ENCODE results near the gene VMP1. TPM values are rescaled to one million over a fixed set of nuclear protein-coding genes. Genes with fewer than 3 reads are reported as not detected.

Gene VMP1
- total RNA-seq, 2 experiments from 2014 or later = 29.2 to 38.0 TPM

DNA sequence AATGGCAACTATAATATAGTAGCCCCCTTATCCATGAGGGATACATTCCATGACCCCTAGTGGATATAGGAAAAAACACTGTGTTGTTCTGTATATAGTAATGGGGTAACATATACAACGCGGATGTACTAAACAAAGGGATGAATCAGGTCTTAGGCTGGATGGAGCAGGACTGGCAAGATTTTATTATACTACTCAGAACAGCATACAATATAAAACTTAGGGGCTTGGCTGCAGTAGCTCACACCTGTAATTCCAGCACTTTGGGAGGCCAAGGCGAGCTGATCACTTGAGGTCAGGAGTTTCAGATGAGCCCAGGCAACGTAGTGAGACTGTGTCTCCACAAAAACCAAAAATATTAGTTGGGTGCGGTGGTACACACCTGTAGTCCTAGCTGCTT lies 26.8 kb downstream of the VMP1 start:
- H3K9me2 ChIP-seq (ENCODE audit: insufficient read depth, low read length) = no peaks in the 10 kb centered on the region
- no peak overlapping the region for H3K4me3 ChIP-seq (ENCODE audit: low read depth, low read length, poor library complexity, severe bottlenecking)
- H2AFZ ChIP-seq (ENCODE audit: low read length) = no peak overlapping the region
- DNase-seq (ENCODE audit: low spot score) = no peak
- intact Hi-C loops (cut with micrococcal nuclease; ENCODE audit: unreplicated experiment) = no loop called here
- CTCF ChIA-PET (ENCODE audit: unreplicated experiment) = no interaction called here
- H3K36me3 ChIP-seq (ENCODE audit: insufficient read depth, low read length) = peaks cover 18% of the 10 kb centered on the region
- no peak overlapping the region for H3K4me2 ChIP-seq (ENCODE audit: low read length)
- no peaks in the 10 kb centered on the region for H3K9me3 ChIP-seq (ENCODE audit: low read length)
- no peaks in the 10 kb centered on the region for H3K79me2 ChIP-seq (ENCODE audit: insufficient read depth, low read depth, low read length)
- no peaks in the 10 kb centered on the region for H3K4me1 ChIP-seq (ENCODE audit: insufficient read depth, low read length, poor library complexity, severe bottlenecking)
- POLR2A ChIA-PET = interaction anchor here (0.6 to 0.9 kb wide), 2 partner anchors 26 to 159 kb away, joined by 3 to 4 read pairs; partner anchors contain the start of genes RPS6KB1, TUBD1 and VMP1
- no peak overlapping the region for H3K27ac ChIP-seq (ENCODE audit: low read depth, low read length, poor library complexity, severe bottlenecking)
- no TSS peak for BruUV-seq (replicated peaks)
- H4K20me1 ChIP-seq (ENCODE audit: insufficient read depth, low read length) = no peaks in the 10 kb centered on the region
- no peak for TF ChIP-seq CTCF (conservative IDR thresholded peaks at IDR 0.05; ENCODE audit: low read length)
- no peak for TF ChIP-seq EZH2phosphoT487 (IDR thresholded peaks at IDR 0.05; ENCODE audit: borderline replicate concordance, low read depth, low read length)

- no peaks in the 10 kb centered on the region for H3K9me2 ChIP-seq (ENCODE audit: insufficient read depth, low read length)
- H3K9me3 ChIP-seq (ENCODE audit: low read length) = no peaks in the 10 kb centered on the region
- no peak overlapping the region for H2AFZ ChIP-seq (ENCODE audit: low read length)
- no peaks in the 10 kb centered on the region for H4K20me1 ChIP-seq (ENCODE audit: insufficient read depth, low read length)
- H3K27ac ChIP-seq (ENCODE audit: low read depth, low read length, poor library complexity, severe bottlenecking) = no peak overlapping the region
- peaks cover 20% of the 10 kb centered on the region for H3K36me3 ChIP-seq (ENCODE audit: insufficient read depth, low read length)
- H3K79me2 ChIP-seq (ENCODE audit: insufficient read depth, low read depth, low read length) = no peaks in the 10 kb centered on the region
- no peak overlapping the region for H3K4me2 ChIP-seq (ENCODE audit: low read length)
- POLR2A ChIA-PET = interaction anchor here (1.1 kb wide), 1 partner anchor 341 kb away, joined by 4 read pairs; the partner anchor contains the start of gene HEATR6
- no peaks in the 10 kb centered on the region for H3K4me1 ChIP-seq (ENCODE audit: insufficient read depth, low read length, poor library complexity, severe bottlenecking)
- DNase-seq (ENCODE audit: low spot score) = no peak
- BruUV-seq (replicated peaks) = no TSS peak
- intact Hi-C loops (cut with micrococcal nuclease; ENCODE audit: unreplicated experiment) = no loop called here
- CTCF ChIA-PET (ENCODE audit: unreplicated experiment) = no interaction called here
- H3K4me3 ChIP-seq (ENCODE audit: low read depth, low read length, poor library complexity, severe bottlenecking) = no peak overlapping the region
- TF ChIP-seq EZH2phosphoT487 (IDR thresholded peaks at IDR 0.05; ENCODE audit: borderline replicate concordance, low read depth, low read length) (no peak), CTCF (conservative IDR thresholded peaks at IDR 0.05; ENCODE audit: low read length) (no peak)
Measured at GRCh38 chr17:59737324-59737723, 29.9 kb downstream of the VMP1 start.

GRCh38 chr17:59743842-59744241 lies 36.4 kb downstream of the VMP1 start:
- H3K4me2 ChIP-seq (ENCODE audit: low read length) = no peak overlapping the region
- CTCF ChIA-PET (ENCODE audit: unreplicated experiment) = no interaction called here
- TF ChIP-seq EZH2phosphoT487 (IDR thresholded peaks at IDR 0.05; ENCODE audit: borderline replicate concordance, low read depth, low read length) (no peak), CTCF (conservative IDR thresholded peaks at IDR 0.05; ENCODE audit: low read length) (no peak)
- no peak overlapping the region for H2AFZ ChIP-seq (ENCODE audit: low read length)
- peaks cover 20% of the 10 kb centered on the region for H3K36me3 ChIP-seq (ENCODE audit: insufficient read depth, low read length)
- H3K79me2 ChIP-seq (ENCODE audit: insufficient read depth, low read depth, low read length) = no peaks in the 10 kb centered on the region
- H3K27ac ChIP-seq (ENCODE audit: low read depth, low read length, poor library complexity, severe bottlenecking) = no peak overlapping the region
- H3K4me3 ChIP-seq (ENCODE audit: low read depth, low read length, poor library complexity, severe bottlenecking) = no peak overlapping the region
- H4K20me1 ChIP-seq (ENCODE audit: insufficient read depth, low read length) = no peaks in the 10 kb centered on the region
- no peak for DNase-seq (ENCODE audit: low spot score)
- H3K4me1 ChIP-seq (ENCODE audit: insufficient read depth, low read length, poor library complexity, severe bottlenecking) = no peaks in the 10 kb centered on the region
- POLR2A ChIA-PET = interaction anchor here (0.7 kb wide), 1 partner anchor 31 kb away, joined by 7 read pairs; no protein-coding TSS in a partner anchor
- H3K9me3 ChIP-seq (ENCODE audit: low read length) = no peaks in the 10 kb centered on the region
- intact Hi-C loops (cut with micrococcal nuclease; ENCODE audit: unreplicated experiment) = no loop called here
- BruUV-seq (replicated peaks) = no TSS peak
- no peaks in the 10 kb centered on the region for H3K9me2 ChIP-seq (ENCODE audit: insufficient read depth, low read length)

Measured in OCI-LY7 (cell line).